ENCODE data around the gene FTSJ1.

GRCh38 chrX:48450076-48450475 is 25.9 kb upstream of the FTSJ1 start:
- TF ChIP-seq SP1 (IDR thresholded peaks at IDR 0.05) (no peak), BHLHE40 (IDR thresholded peaks at IDR 0.05; ENCODE audit: borderline replicate concordance) (no peak), ARNT (IDR thresholded peaks at IDR 0.05) (no peak), TARDBP (IDR thresholded peaks at IDR 0.05) (no peak), NFRKB (IDR thresholded peaks at IDR 0.05) (no peak), FOXK2 (IDR thresholded peaks at IDR 0.05) (no peak), HDGF (IDR thresholded peaks at IDR 0.05; ENCODE audit: borderline replicate concordance) (no peak), FOXA1 (IDR thresholded peaks at IDR 0.05) (no peak), SUZ12 (IDR thresholded peaks at IDR 0.05) (no peak), CTBP1 (IDR thresholded peaks at IDR 0.05; ENCODE audit: borderline replicate concordance) (no peak)
